Lower lobe of right lung (tissue), 2 donors: ENCODE results near the gene OR52H1. TPM values are rescaled to one million over a fixed set of nuclear protein-coding genes. Genes with fewer than 3 reads are reported as not detected.

Experiments used
- ATAC-seq, 2 donors: fragments of 200-7000 bp; cut with Tn5 transposase; one replicate each; pipeline ENCODE4 v1.9.1; 2020 to 2022; ENCODE audit warnings: mild to moderate bottlenecking in 2 of 2, moderate library complexity in 2 of 2
- DNase-seq: peaks from one replicate; pipeline ENCODE4 v3.0.0-alpha.2; 2020
- H3K27ac ChIP-seq: fragments of 200-600 bp; one replicate; pipeline ENCODE4 v1.8.0; 2022
- H3K27me3 ChIP-seq: fragments of 200-600 bp; one replicate; pipeline ENCODE4 v1.8.0; 2022; ENCODE audit warnings: low read depth
- H3K36me3 ChIP-seq: fragments of 200-600 bp; one replicate; pipeline ENCODE4 v1.8.0; 2022; ENCODE audit warnings: mild to moderate bottlenecking
- H3K4me1 ChIP-seq: fragments of 200-600 bp; one replicate; pipeline ENCODE4 v1.8.0; 2022
- H3K4me3 ChIP-seq: fragments of 200-600 bp; one replicate; pipeline ENCODE4 v1.8.0; 2022; ENCODE audit warnings: mild to moderate bottlenecking
- H3K9me3 ChIP-seq: fragments of 200-600 bp; one replicate; pipeline ENCODE4 v1.8.0; 2022
- intact Hi-C: fragments of 100-400 bp; cut with DNase I; formaldehyde crosslinking; loops from one replicate; pipeline ENCODE4 v1.11.0; 2022
- total RNA-seq: library from RNA; stranded (reverse); fragmentation: NEBNext Ultra II Directional; extraction: Animal tissue kit (Norgen Biotek cat#: 25700); gene quantifications from one replicate; pipeline ENCODE4 v1.2.1, GENCODE V29; 2021
- TF ChIP-seq, protein P1 (sequence below): fragments of 200-600 bp; IDR thresholded peaks from one replicate; pipeline ENCODE4 v1.8.0; 2022; ENCODE audit warnings: antibody characterized with exemption, mild to moderate bottlenecking
- donor health status: DM: no; HTN: yes; CAD: no; lungs with severe emphysema.

OR52H1 gene
- total RNA-seq, 1 donor from 2014 or later, result 0.35 TPM

DNA sequence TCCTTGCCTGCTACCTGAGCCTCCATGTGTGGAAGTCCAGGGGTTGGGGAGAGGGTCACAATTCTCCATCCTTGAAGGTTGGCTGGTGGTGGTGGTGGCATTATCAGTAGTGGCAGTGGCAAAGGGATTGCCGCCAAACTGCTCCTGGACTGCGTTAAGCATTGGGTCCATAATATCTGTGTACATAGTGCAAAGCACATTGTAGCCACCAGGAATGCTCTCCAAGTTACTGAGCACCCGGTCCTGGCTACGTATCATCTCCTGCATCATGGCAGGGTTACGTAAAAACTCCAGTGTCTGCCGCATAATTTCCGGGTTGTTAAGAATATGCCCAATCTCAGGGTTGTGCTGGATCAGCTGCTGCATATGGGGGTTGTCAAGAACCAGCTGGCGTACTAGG is 39.7 kb downstream of the OR52H1 start:
- no peak overlapping the region for H3K27ac ChIP-seq
- no peaks in the 10 kb centered on the region for H3K27me3 ChIP-seq
- no peaks in the 10 kb centered on the region for H3K9me3 ChIP-seq
- intact Hi-C loops, result no loop called here
- no peak for DNase-seq
- H3K4me3 ChIP-seq, result no peak overlapping the region
- TF ChIP-seq, protein P1, sequence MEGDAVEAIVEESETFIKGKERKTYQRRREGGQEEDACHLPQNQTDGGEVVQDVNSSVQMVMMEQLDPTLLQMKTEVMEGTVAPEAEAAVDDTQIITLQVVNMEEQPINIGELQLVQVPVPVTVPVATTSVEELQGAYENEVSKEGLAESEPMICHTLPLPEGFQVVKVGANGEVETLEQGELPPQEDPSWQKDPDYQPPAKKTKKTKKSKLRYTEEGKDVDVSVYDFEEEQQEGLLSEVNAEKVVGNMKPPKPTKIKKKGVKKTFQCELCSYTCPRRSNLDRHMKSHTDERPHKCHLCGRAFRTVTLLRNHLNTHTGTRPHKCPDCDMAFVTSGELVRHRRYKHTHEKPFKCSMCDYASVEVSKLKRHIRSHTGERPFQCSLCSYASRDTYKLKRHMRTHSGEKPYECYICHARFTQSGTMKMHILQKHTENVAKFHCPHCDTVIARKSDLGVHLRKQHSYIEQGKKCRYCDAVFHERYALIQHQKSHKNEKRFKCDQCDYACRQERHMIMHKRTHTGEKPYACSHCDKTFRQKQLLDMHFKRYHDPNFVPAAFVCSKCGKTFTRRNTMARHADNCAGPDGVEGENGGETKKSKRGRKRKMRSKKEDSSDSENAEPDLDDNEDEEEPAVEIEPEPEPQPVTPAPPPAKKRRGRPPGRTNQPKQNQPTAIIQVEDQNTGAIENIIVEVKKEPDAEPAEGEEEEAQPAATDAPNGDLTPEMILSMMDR, result no peak
- H3K4me1 ChIP-seq, result no peaks in the 10 kb centered on the region
- no peak for ATAC-seq
- no peaks in the 10 kb centered on the region for H3K36me3 ChIP-seq

DNA sequence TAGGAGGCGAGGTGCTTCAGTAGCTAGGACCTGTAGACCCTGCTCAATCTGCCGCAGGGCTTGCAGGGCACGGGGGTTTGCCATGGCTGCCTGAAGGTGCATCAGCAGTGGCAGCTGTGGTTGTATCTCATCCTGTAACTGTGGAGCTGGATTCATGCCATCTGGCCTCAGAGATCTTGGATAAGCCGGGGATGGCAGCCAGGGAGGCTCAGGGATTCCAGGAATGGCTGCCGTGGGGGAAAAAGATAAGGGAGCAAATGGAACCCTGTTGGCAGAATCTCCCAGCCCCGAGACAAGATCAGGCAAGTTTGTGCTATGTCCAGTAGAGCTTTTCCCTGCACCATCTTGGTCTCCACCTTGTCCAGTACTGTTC is 40.4 kb downstream of the OR52H1 start:
- no peak for DNase-seq

DNA sequence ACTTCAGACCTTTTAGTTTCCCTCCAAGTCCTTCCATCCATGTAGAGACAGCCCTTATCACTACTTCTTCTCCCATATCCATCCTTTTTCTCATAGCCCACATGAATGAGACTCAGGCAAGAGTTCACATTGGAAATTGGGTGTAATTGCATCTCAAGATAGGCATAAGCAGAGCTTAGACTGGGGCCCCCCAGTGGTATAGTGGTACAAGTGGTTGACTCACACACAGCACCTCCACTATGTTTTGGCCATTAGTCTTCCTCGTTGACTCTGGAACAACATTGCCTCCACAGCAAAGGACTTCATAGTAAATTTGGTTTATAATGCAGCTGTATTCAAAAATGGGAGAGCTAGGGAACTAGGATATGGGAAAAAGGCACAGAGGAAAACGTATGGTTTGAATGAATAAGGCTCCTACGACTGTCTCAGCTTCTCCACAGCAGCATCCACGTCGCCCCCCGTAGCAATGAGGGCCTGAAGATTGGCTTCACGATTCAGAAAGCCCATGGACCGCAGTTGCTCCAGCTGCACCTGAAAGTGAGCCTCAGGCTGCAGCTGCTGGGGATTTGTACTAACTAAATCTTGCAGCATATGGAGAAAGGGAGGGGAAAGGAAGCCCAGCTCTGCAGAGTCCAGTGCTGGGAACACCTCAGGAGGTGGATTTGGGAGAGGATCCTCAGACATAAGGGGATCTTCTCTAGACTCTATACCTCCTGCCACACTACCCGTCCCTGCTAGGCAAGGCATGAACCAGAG is 41.0 kb downstream of the OR52H1 start:
- DNase-seq (no peak), ATAC-seq (no peak)
- Histone ChIP-seq H3K4me3 (no peak overlapping the region), H3K27me3 (no peaks in the 10 kb centered on the region), H3K9me3 (no peaks in the 10 kb centered on the region), H3K36me3 (no peaks in the 10 kb centered on the region), H3K27ac (no peak overlapping the region), H3K4me1 (no peaks in the 10 kb centered on the region)
- TF ChIP-seq, protein P1, result no peak
- intact Hi-C loops, result no loop called here

More for the DNA sequence above, 40.4 kb downstream of the OR52H1 start:
- Histone ChIP-seq H3K27ac (no peak overlapping the region), H3K9me3 (no peaks in the 10 kb centered on the region), H3K27me3 (no peaks in the 10 kb centered on the region), H3K4me1 (no peaks in the 10 kb centered on the region), H3K36me3 (no peaks in the 10 kb centered on the region), H3K4me3 (no peak overlapping the region)
- intact Hi-C loops, result no loop called here
- TF ChIP-seq, protein P1, result no peak
- ATAC-seq, result no peak

DNA sequence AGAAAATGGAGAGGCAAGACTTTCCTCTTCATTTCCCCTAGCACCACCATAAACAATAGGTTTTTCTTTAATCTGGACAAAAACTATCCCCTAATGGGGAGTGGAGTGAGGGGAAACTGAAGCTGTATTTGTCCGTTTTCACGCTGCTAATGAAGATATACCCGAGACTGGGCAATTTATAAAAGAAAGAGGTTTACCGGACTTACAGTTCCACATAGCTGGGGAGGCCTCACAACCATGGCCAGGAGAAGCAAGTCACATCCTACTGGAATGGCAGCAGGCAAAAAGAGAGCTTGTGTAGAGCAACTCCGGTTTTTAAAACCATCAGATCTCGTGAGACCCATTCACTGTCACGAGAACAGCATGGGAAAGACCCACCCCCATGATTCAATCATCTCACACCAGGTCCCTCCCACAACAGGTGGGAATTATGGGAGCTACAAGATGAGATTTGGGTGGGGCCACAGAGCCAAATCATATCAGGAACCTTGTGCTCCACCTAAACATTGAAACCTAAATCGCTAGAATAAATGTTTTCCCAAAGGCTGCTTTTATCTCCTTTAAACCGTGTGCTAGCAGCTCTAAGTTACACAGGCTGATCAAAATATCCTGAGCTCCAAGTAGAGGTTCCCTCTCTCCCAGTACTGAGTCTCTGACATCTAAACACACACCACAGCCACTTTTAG is 42.8 kb downstream of the OR52H1 start:
- Histone ChIP-seq H3K4me1 (no peaks in the 10 kb centered on the region), H3K9me3 (no peaks in the 10 kb centered on the region), H3K27me3 (no peaks in the 10 kb centered on the region), H3K27ac (no peak overlapping the region), H3K4me3 (no peak overlapping the region), H3K36me3 (no peaks in the 10 kb centered on the region)
- intact Hi-C loops, result no loop called here
- no peak for DNase-seq
- TF ChIP-seq, protein P1, result no peak
- no peak for ATAC-seq

DNA sequence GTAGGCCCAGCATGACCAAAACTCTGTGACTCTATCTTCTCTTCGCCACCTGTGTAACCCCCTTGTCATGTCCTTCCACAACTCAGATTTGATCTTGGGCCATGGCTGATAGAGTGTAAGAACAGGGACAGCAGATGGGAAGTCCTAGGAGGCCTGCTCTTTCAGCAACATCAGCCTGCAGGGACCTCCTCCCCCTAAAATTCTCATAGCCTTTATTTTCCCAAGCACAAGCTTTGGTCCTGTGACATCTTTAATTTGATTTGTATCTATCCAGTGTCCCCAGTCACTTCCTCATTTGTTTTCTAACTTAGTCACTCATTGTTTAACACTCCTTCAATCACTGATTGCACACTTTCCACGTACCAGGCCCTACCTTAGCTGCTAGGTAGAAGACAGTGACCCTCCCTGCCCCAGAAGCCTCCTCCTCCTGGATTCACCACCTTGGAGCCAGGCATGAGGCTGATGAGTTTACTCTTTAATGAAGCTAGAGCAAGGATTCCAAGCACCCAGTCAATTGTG is 43.9 kb downstream of the OR52H1 start:
- TF ChIP-seq, protein P1, result no peak
- H3K27ac ChIP-seq, result no peak overlapping the region
- H3K4me3 ChIP-seq, result no peak overlapping the region
- ATAC-seq (no peak), DNase-seq (no peak)
- intact Hi-C loops, result no loop called here
- no peaks in the 10 kb centered on the region for H3K27me3 ChIP-seq
- no peaks in the 10 kb centered on the region for H3K9me3 ChIP-seq
- no peaks in the 10 kb centered on the region for H3K4me1 ChIP-seq
- H3K36me3 ChIP-seq, result no peaks in the 10 kb centered on the region
